Esophagus muscularis mucosa (tissue), 4 donors: ENCODE measurements around the gene NAA40.

ENCODE experiments used
- EP300 ChIP-seq: sonication (generic); formaldehyde crosslinking; IDR thresholded peaks from one replicate; pipeline ENCODE4 v1.6.1; 2017; ENCODE audit warnings: antibody characterized with exemption
- POLR2A ChIP-seq: fragments of 450-650 bp; IDR thresholded peaks from one replicate; pipeline ENCODE4 v1.6.1; 2017; ENCODE audit warnings: antibody characterized with exemption, moderate library complexity, mild to moderate bottlenecking, low read depth
- POLR2AphosphoS5 ChIP-seq, 2 donors: sonication (generic); formaldehyde crosslinking; IDR thresholded peaks; one replicate each; pipeline ENCODE4 v1.6.1; 2017; ENCODE audit warnings: antibody characterized with exemption in 2 of 2
- TF ChIP-seq, protein P1 (sequence below), 3 experiments: fragments of 200-600 bp in 2 of 3; fragments of 450-650 bp in 1 of 3; sonication (generic) in 2 of 3; IDR thresholded peaks; one replicate each; pipeline ENCODE4 v1.5.1; 2017 to 2019; ENCODE audit warnings: antibody characterized with exemption in 3 of 3, mild to moderate bottlenecking in 2 of 3, moderate library complexity in 1 of 3

DNA sequence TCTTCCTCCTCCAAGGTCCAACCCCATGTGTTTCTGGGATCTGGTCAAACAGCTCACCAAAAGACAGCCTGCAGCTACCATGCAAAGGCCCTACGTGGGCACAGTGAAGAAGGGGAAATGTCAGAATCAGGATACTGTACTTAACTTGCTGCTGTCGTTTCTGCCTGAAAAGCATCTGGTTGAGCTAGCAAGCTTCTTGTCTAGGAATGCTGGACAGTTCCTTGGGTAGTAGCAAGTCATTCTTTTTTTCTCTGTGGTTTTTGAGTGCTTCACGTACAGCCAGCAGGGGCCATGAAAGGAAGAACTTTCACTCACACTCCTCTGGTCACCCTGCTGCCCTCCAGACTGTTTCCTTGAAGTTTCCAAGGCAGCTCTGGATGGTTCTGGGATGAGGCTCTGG is 46.6 kb upstream of the NAA40 start:
- TF ChIP-seq, protein P1, sequence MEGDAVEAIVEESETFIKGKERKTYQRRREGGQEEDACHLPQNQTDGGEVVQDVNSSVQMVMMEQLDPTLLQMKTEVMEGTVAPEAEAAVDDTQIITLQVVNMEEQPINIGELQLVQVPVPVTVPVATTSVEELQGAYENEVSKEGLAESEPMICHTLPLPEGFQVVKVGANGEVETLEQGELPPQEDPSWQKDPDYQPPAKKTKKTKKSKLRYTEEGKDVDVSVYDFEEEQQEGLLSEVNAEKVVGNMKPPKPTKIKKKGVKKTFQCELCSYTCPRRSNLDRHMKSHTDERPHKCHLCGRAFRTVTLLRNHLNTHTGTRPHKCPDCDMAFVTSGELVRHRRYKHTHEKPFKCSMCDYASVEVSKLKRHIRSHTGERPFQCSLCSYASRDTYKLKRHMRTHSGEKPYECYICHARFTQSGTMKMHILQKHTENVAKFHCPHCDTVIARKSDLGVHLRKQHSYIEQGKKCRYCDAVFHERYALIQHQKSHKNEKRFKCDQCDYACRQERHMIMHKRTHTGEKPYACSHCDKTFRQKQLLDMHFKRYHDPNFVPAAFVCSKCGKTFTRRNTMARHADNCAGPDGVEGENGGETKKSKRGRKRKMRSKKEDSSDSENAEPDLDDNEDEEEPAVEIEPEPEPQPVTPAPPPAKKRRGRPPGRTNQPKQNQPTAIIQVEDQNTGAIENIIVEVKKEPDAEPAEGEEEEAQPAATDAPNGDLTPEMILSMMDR (IDR thresholded peaks at IDR 0.05), result no peak
- TF ChIP-seq POLR2A, result no peak
- no peak for TF ChIP-seq POLR2AphosphoS5 (IDR thresholded peaks at IDR 0.05)
- no peak for TF ChIP-seq EP300
